HG03045 (cell line): Measurements from ENCODE around the gene EAF2.

ENCODE experiments used
- ATAC-seq: cut with Tn5 transposase; IDR thresholded peaks from one replicate; pipeline ENCODE4 v1.9.1; 2021; ENCODE audit warnings: mild to moderate bottlenecking, moderate library complexity; ENCODE audit not compliant: unreplicated experiment

EAF2 gene

GRCh38 chr3:121834671-121835464, at the start of gene EAF2, which contains the start of gene IQCB1:
EAF2 (plus strand) TSS chr3:121835209; CDS start chr3:121835286, 77 bp downstream.
IQCB1 (minus strand) TSS chr3:121835060; CDS start chr3:121828960, 6,100 bp downstream.
- ATAC-seq = peak; percentile 98

GRCh38 chr3:121786485-121786884, 48.5 kb upstream of the EAF2 start:
- ATAC-seq = no peak

GRCh38 chr3:121793078-121793477, 41.9 kb upstream of the EAF2 start:
- no peak for ATAC-seq

GRCh38 chr3:121794264-121794983, 40.6 kb upstream of the EAF2 start:
- ATAC-seq = no peak

GRCh38 chr3:121796970-121797369, 38.0 kb upstream of the EAF2 start:
- ATAC-seq = no peak

GRCh38 chr3:121800906-121801305, 34.1 kb upstream of the EAF2 start:
- ATAC-seq = no peak

GRCh38 chr3:121803771-121804320, 31.2 kb upstream of the EAF2 start:
- ATAC-seq = no peak

- ATAC-seq = peak; percentile 94
Observed at GRCh38 chr3:121809249-121809648, 25.8 kb upstream of the EAF2 start.

- ATAC-seq = no peak
Observed at GRCh38 chr3:121817753-121818152, 17.3 kb upstream of the EAF2 start.

- no peak for ATAC-seq
Observed at GRCh38 chr3:121818578-121818977, 16.4 kb upstream of the EAF2 start.

- no peak for ATAC-seq
Observed at GRCh38 chr3:121819236-121819635, 15.8 kb upstream of the EAF2 start.

GRCh38 chr3:121821421-121822199, 13.4 kb upstream of the EAF2 start:
- ATAC-seq = no peak

- no peak for ATAC-seq
Observed at GRCh38 chr3:121822973-121823372, 12.0 kb upstream of the EAF2 start.

- peak; percentile 1 for ATAC-seq
Observed at GRCh38 chr3:121834157-121834670, 795 bp upstream of the EAF2 start.

GRCh38 chr3:121835465-121835801, 424 bp downstream of the EAF2 start:
- peak; percentile 26 for ATAC-seq

- no peak for ATAC-seq
Observed at GRCh38 chr3:121836064-121836463, 1.1 kb downstream of the EAF2 start.

GRCh38 chr3:121836481-121836880, 1.5 kb downstream of the EAF2 start:
- no peak for ATAC-seq

GRCh38 chr3:121839962-121840361, 5.0 kb downstream of the EAF2 start:
- no peak for ATAC-seq

GRCh38 chr3:121844892-121845291, 9.9 kb downstream of the EAF2 start:
- no peak for ATAC-seq

GRCh38 chr3:121852256-121852655, 17.2 kb downstream of the EAF2 start:
- no peak for ATAC-seq

- no peak for ATAC-seq
Observed at GRCh38 chr3:121855555-121855954, 20.5 kb downstream of the EAF2 start.
